ENCODE results near the gene PIK3CB.

The PIK3CB gene

GRCh38 chr3:138834596-138835396, at the start of gene PIK3CB:
Gene PIK3CB, minus strand, starts transcription at chr3:138834928. Its CDS starts 75,585 bp downstream, at chr3:138759343.
- peak; percentile 74 to 83 for DNase-seq (ENCODE audit: low read depth in 2 of 2)

- DNase-seq (ENCODE audit: low read depth in 2 of 2) = no peak
Measured at GRCh38 chr3:138881233-138881632, 46.5 kb upstream of the PIK3CB start.

GRCh38 chr3:138879541-138880380, 45.0 kb upstream of the PIK3CB start:
- DNase-seq (ENCODE audit: low read depth in 2 of 2) = no peak

- no peak for DNase-seq (ENCODE audit: low read depth in 2 of 2)
Measured at GRCh38 chr3:138877226-138877625, 42.5 kb upstream of the PIK3CB start.

- no peak for DNase-seq (ENCODE audit: low read depth in 2 of 2)
Measured at GRCh38 chr3:138875754-138876664, 41.3 kb upstream of the PIK3CB start.

DNA sequence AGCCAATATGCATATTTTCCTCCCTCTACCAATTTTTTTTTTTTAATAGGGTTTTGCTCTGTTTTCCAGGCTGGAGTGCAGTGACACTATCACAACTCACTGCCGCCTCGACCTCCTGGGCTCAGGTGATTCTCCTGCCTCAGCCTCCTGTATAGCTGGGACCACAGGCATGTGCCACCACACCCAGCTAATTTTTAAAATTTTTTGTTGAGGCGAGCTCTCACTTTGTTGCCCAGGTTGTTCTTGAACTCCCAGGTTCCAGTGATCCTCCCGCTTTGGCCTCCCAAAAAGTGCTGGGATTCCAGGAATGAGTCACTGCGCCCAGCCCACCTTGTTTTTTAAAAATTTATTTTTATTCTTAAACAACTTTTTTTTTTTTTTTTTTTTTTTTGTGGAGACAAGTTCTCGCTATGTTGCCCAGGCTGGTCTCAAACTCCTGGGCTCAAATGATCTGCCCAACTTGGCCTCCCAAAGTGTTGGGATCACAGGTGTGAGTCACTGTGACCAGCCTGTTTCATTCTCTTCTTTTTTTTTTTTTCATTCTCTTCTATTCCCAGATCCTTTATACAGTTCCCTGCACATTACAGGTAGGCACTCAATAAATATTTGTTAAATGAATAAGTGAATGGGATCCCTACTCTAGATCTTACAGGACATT, 40.5 kb upstream of the PIK3CB start:
- DNase-seq (ENCODE audit: low read depth in 2 of 2) = no peak

GRCh38 chr3:138873471-138874278, 38.9 kb upstream of the PIK3CB start:
- DNase-seq (ENCODE audit: low read depth in 2 of 2) = no peak

DNA sequence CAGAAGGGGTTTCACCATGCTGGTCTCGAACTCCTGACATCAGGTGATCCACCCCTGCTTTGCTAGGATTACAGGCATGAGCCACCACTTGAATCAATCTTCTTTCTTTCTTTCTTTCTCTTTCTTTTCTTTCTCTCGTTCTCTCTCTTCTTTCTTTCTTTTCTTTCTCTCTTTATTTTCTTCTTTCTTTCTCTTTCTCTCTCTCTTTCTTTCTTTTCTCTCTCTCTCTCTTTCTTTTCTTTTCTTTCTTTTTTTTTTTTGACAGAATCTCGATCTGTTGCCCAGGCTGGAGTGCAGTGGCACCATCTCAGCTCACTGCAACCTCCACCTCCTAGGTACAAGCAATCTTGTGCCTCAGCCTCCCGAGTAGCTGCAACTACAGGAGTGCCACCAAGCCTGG, 37.9 kb upstream of the PIK3CB start:
- no peak for DNase-seq (ENCODE audit: low read depth in 2 of 2)

DNA sequence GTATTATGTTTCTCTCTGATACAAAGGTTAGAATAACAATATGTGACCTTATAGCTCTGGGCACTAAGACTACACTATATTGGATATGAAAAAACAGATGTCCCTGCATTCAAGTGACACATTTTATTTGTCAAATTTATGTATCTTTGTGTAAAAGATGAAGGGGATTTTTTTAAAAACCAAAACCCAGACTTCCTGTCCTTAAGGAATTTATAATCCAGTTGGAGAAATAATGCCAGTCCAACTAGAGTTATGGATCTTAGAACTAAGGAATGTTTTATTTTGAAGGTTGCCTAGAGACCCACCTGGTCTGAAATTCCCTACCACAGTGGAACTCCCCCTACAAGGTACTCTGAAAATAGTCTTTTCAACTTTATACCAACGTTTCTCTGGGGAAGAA, 33.3 kb upstream of the PIK3CB start:
- no peak for DNase-seq (ENCODE audit: low read depth in 2 of 2)

DNA sequence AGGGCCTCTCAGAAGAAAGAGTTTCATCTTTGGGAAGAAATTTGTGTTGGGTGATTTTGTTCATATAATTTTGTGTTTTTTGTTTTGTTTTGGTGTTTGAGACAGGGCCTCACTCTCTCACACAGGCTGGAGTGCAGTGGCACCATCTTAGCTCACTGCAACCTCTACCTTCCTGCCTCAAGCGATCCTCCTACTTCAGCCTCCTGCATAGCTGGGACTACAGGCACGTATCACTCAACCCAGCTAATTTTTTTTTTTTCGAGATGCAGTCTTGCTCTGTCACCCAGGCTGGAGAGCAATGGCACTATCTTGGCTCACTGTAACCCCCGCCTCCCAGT, 29.0 kb upstream of the PIK3CB start:
- no peak for DNase-seq (ENCODE audit: low read depth in 2 of 2)

DNA sequence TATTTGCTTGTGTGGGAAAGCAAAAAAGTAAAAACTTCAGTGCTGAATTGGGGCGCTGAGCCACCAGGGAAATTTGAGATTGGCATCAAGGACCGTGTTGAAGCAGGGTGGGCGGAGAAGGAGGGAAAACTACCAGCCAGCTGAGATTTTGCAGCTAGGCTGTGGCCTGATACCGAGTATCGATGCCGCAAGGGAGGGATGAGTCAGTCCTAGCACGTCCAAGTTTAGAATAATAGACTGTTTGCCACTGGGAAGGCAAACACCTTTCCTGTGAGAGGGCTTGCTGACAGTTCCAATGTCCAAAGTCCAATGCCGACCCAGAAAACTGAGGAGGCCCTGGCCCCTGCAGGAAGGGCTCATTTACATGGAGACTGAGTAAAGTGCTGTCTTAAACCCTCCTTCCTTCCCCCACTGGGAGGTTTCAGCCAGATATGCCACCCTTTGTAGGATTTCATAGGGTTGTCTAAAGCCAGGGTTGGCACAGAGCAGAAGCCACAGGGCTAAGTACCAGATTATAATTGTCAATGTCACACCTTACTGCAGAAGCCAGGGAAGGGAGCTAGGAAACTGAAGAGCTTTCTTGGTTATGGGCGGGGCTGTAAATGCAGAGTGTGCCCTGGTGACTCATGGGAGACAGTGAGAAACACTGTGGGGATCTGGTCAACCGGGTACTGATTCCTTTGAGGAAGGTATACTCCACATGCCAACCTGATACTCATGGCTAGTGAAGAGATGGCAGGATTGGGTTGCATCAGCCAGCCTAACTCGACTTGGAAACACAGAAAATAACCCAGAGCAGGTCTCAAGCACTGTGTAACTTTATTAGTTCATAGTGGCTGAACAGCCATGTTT, 28.4 kb upstream of the PIK3CB start:
- DNase-seq (ENCODE audit: low read depth in 2 of 2) = no peak

- DNase-seq (ENCODE audit: low read depth in 2 of 2) = no peak
Measured at GRCh38 chr3:138862531-138862923, 27.8 kb upstream of the PIK3CB start.

DNA sequence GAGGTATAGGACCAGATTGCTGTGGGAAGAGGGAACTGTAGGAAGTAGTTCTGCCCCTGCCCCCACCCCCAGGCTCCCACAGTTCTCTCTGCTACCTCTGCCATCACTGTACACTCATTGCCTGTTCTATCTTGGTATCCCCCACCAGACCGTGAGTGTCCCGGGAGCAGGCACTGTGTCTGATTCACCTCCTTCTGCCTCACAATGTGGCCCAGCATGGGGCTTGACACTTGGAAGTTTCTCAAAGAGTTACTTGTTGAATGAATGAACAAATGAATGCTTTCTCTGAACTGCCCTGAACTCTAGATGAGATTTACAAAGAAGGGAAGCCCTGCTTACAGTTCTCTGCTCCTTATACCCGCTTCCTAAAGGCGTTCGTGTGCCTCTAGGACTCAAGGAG, 27.1 kb upstream of the PIK3CB start:
- no peak for DNase-seq (ENCODE audit: low read depth in 2 of 2)

DNA sequence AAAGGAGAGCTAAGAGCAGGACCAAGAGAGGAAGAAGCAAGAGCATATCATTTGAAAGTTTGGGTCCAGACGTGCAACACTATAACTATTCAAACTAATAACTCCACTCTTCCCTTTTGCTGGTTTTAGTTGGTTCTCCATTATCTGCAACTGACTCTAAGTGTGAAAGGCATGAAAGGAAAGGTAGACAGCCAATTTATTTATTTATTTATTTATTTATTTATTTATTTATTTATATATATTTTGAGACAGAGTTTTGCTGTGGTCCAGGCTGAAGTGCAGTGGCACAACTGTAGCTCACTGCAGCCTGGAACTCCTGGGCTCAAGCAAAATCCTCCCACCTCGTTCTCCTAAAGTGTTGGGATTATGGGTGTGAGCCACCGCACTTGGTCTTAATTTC, 22.1 kb upstream of the PIK3CB start:
- no peak for DNase-seq (ENCODE audit: low read depth in 2 of 2)

GRCh38 chr3:138854940-138855339, 20.2 kb upstream of the PIK3CB start:
- no peak for DNase-seq (ENCODE audit: low read depth in 2 of 2)

DNA sequence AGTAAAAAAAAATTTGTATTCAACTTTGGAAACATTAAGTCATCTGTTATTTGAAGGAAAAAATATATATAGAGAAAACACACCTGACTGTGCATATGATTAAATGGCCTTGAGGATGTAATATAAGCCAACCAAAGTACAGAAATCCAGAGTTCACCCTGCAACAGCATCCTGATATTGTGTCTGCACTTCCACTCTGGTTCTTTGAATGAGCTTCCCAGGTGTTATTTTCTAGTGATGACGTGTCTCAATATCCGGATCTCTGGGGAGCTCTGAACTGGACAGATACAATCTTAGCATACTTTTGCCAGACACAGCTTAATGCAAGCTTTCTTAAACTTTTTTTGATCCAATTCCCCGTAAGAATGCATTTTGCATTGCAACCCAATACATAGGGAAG, 19.5 kb upstream of the PIK3CB start:
- DNase-seq (ENCODE audit: low read depth in 2 of 2) = no peak

GRCh38 chr3:138850151-138850550, 15.4 kb upstream of the PIK3CB start:
- DNase-seq (ENCODE audit: low read depth in 2 of 2) = no peak

- DNase-seq (ENCODE audit: low read depth in 2 of 2) = no peak
Measured at GRCh38 chr3:138849222-138849940, 14.7 kb upstream of the PIK3CB start.

GRCh38 chr3:138848696-138849095, 14.0 kb upstream of the PIK3CB start:
- no peak for DNase-seq (ENCODE audit: low read depth in 2 of 2)
